Activated CD8-positive, alpha-beta memory T cell treated with anti-CD3 and anti-CD28 coated beads for 1 hour (primary cell): ENCODE measurements around the gene MAGED2.
"Not testable (repeated sequence)": the region's sequence is repeated elsewhere in the genome, so short reads cannot be mapped to it uniquely, and the experiment has no call there.

Source experiments
- DNase-seq, 2 donors: peaks; one replicate each; pipeline ENCODE4 v3.0.0-alpha.2; 2020; ENCODE audit warnings: low read depth in 1 of 2; ENCODE audit errors: extremely low read depth in 1 of 2

The MAGED2 gene

GRCh38 chrX:54817220-54817820 lies 9.8 kb downstream of the MAGED2 start:
- DNase-seq = no peak

GRCh38 chrX:54818221-54818620 lies 10.7 kb downstream of the MAGED2 start:
- no peak for DNase-seq

- DNase-seq = no peak
These were observed 11.7 kb downstream of the MAGED2 start for GRCh38 chrX:54819201-54819600.

GRCh38 chrX:54820737-54821136 lies 13.2 kb downstream of the MAGED2 start:
- DNase-seq = no peak

GRCh38 chrX:54821310-54821709 lies 13.8 kb downstream of the MAGED2 start:
- DNase-seq = no peak

GRCh38 chrX:54824195-54824594 lies 16.6 kb downstream of the MAGED2 start:
- DNase-seq = no peak

GRCh38 chrX:54824722-54825121 lies 17.2 kb downstream of the MAGED2 start:
- DNase-seq = no peak

GRCh38 chrX:54825716-54826438 lies 18.3 kb downstream of the MAGED2 start:
- DNase-seq = no peak

GRCh38 chrX:54826598-54826997 lies 19.1 kb downstream of the MAGED2 start:
- DNase-seq = no peak

- no peak for DNase-seq
These were observed 31.0 kb downstream of the MAGED2 start for GRCh38 chrX:54838583-54838982.

- not testable (repeated sequence) for DNase-seq
These were observed 33.8 kb downstream of the MAGED2 start for GRCh38 chrX:54841184-54841874.

- DNase-seq = no peak
These were observed 35.1 kb downstream of the MAGED2 start for GRCh38 chrX:54842607-54843006.

GRCh38 chrX:54843050-54843449 lies 35.5 kb downstream of the MAGED2 start:
- no peak for DNase-seq

- not testable (repeated sequence) for DNase-seq
These were observed 40.2 kb downstream of the MAGED2 start for GRCh38 chrX:54847700-54848099.

GRCh38 chrX:54865208-54865607 lies 57.7 kb downstream of the MAGED2 start:
- DNase-seq = no peak
